Activated CD4-positive, alpha-beta T cell treated with anti-CD3 and anti-CD28 coated beads for 1 hour (primary cell): Measurements from ENCODE around the gene COPS4.
"Not testable (repeated sequence)": the region's sequence is repeated elsewhere in the genome, so short reads cannot be mapped to it uniquely, and the experiment has no call there.

ENCODE experiments used
- DNase-seq: peaks from one replicate; pipeline ENCODE4 v3.0.0-alpha.2; 2020

COPS4 gene

DNA sequence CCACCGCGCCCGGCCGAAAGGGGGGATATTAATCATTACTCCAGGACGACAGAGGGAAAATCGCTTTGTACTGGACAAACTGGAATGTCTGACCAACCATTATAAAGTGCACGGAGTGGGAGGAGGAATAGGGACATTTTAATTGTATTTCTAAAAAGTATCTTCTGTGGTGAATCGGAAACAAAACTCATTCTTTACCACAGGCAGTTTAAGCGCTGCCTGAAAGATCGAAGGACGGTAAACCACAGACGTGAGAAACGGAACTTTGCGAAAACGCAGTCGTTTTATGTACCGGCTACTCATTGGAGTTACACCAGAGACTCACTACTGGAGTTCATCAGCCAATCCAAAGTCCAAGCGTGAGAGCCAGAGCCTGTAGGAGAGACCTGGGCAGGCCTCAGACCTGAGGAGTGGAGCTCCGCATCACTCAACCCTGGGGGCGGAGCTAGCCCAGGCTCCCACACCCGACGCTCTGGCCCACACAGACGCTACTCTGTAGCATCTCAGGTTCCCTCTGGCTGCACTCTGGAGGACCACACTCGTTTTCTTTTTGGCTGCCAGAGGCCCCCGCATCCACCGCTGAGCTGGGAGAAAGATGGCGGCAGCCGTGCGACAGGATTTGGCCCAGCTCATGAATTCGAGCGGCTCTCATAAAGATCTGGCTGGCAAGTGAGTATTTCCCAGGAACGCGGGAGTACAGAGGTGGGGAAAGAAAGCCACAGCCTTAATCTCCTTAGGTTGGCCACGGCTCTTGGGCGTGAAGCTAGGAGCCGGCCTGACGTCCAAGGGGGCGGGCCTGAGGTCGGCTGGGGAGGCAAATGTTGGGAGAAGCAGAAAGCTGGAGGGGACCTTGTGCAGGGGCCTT, at the start of gene COPS4:
Gene COPS4, plus strand, starts transcription at position 554 of the 865 bp plus-strand sequence. Its CDS starts 42 bp downstream, at position 596.
- DNase-seq, result peak; percentile 92

DNA sequence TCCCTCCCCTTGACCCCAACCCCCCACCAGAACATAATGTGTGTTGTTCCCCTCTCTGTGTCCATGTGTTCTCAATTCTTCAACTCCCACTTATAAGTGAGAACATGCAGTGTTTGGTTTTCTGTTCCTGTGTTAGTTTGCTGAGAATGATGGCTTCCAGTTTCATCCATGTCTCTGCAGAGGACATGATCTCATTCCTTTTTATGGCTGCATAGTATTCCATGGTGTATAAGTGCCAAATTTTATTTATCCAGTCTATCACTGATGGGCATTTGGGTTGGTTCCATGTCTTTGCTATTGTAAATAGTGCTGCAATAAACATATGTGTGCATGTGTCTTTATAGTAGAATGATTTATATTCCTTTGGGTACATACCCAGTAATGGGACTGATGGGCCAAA, 47.5 kb upstream of the COPS4 start:
- DNase-seq, result not testable (repeated sequence)

GRCh38 chr4:82988323-82988832, 46.6 kb upstream of the COPS4 start:
- no peak for DNase-seq

GRCh38 chr4:82989575-82990429, 45.2 kb upstream of the COPS4 start:
- DNase-seq, result no peak

DNA sequence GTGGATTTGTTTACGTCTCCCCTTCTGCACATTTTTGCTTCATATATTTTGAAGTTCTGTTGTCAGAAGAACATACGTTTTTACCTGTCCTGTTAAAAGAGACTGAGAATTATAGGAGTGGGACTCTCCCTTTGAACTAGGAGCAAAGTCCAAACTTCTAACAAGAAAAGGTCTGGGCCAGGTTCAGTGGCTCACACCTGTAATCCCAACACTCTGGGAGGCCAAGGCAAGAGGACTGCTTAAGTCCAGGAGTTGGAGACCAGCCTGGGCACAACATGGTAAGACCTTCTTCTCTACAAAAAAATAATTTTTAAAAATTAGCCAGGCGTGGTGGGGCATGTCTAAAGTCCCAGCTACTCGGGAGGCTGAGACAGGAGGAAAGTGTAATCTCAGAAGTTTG, 40.1 kb upstream of the COPS4 start:
- DNase-seq, result no peak

GRCh38 chr4:82998898-82999297, 36.1 kb upstream of the COPS4 start:
- DNase-seq, result no peak

GRCh38 chr4:83002329-83002728, 32.7 kb upstream of the COPS4 start:
- no peak for DNase-seq

DNA sequence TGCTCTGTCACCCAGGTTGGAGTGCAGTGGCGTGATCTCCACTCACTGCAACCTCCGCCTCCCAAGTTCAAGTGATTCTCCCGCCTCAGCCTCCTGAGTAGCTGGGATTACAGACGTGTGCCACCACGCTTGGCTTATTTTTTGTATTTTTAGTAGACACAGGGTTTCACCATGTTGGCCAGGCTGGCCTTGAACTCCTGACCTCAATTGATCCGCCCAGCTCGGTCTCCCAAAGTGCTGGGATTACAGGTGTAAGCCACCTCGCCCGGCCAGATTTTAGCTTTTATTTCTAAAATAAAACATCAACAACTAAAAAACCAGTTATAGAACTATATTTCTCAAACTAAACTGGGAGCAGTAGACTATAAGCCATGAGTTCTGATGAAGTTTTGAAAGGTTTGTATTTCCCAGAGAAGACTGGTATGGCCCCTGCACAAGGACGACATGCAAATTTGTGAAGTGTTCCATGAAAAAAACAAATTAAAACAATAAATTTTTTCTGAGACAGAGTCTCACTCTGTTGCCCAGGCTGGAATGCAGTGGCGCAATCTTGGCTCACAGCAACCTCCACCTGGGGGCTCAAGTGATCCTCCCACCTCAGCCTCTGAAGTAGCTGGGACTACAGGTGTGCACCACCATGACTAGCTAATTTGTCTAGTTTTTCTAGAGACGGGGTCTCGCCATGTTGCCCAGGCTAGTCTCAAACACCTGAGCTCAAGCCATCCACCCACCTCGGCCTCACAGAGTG, 31.8 kb upstream of the COPS4 start:
- DNase-seq, result not testable (repeated sequence)

GRCh38 chr4:83009529-83009928, 25.5 kb upstream of the COPS4 start:
- no peak for DNase-seq

DNA sequence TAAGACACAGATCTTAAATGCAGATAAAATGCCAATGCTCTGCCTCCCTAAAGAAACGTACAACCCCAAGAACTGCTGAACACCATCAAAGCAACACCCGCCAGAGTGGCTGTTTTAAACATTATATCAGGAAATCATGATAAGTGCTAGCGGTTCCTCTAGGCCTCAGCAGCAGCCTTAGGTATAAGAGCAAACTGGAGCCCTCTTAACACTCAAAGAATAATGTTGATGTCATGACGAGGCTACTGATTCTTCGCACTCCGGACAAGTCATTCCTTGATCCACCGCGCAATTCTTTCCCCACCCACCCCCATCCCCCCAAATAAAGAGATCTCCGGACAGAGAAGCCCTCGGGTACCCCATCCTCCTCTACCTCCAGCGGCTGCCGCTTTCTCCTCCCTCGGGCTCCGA, 24.9 kb upstream of the COPS4 start:
- no peak for DNase-seq

GRCh38 chr4:83010522-83011318, 24.3 kb upstream of the COPS4 start, which contains the start of gene LIN54:
Gene LIN54, minus strand, starts transcription at chr4:83010823. Its CDS starts 25,979 bp downstream, at chr4:82984844.
- DNase-seq, result peak; percentile 80

DNA sequence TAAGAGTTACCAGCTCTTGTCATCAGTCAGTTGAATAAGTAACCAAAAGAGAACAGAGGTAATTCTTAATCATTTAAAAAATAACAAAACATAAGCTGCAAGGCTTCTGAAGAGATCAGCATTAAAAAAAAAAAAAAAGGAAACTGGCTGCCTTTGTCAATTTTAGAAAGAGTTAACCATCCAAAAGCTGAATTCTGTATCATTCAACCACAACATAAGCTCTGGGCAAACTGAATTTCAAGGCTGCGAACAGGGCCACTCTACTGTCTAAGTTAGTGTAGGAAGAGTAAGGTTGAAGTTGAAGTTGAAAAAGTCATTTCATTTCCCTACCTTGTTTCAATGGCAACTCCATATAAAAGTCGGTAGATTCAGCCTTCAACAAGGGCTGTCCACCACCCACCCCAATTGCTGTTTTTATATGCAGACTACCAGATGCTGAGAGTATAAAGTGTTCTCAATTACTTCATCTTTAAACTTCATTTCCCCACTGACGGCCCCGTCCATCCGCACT, 23.2 kb upstream of the COPS4 start:
- no peak for DNase-seq

- DNase-seq, result peak; percentile 12
Measured at GRCh38 chr4:83012200-83012686, 22.7 kb upstream of the COPS4 start.

- peak; percentile 96 for DNase-seq
Measured at GRCh38 chr4:83012687-83013419, 22.1 kb upstream of the COPS4 start.

DNA sequence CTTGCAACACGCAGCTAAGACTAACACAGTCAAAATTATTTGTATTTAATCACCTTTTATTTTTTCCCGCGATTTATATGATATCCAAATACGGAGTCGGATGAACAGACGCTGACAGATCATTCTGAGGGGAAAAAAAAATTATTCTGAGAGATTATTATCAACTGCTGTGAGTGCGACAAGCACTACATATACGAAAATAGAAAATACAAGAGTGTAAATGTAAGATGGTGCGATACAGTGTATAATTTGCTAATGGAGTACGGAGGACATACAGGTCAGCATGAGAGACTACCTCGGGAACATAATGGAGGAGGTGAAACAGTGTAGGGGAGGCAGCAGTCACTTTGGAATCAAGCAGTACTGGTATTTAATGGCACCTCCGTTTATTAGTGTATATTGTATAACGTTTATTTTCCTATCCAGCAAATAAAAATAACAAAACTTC, 21.5 kb upstream of the COPS4 start:
- DNase-seq, result no peak

DNA sequence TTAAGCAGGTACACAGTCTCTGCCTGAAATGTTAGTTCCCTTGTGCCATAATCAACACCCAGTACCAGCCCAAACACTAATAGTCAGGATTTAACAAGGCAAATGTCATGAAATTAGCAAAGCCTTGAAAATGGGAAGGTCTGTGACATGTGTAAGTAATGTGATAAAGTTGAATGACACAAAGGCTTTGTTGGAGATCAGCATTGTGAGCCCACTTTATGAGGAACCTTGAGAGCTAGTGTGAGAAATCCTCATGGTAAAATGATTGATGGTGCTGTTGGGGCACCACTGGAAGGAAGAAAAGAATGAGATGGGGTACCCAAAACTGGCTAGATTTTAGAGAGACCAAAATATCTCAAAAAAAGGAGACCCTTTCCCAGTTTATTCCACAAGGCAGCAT, 21.1 kb upstream of the COPS4 start:
- no peak for DNase-seq

- no peak for DNase-seq
Measured at GRCh38 chr4:83019794-83020494, 15.0 kb upstream of the COPS4 start.

DNA sequence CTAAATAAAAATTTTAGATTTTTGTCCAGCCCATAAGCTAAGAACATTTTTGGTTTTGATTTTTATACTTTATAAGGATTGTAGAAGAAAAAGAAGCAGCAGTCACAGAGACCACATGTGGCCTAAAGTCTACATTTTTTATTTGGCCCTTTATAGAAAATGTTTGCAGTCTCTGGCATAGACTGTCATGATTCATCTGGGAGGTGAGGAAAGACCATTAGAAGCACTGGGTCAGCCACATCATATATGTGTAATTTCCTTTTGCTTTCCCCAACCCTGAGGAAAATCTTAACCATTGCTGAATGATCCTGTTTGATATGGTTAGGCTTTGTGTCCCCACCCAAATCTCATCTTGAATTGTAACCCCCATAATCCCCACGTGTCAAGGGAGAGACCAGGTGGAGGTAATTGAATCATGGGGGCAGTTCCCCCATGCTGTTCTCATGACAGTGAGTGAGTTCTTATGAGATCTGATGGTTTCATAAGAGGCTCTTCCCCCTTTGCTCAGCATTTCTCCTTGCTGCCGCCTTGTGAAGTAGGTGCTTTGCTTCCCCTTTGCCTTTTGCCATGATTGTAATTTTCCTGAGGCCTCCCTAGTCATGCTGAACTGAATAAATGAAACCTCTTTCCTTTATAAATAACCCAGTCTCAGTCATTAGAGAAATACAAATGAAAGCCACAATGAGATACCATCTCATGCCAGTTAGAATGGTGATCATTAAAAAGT, 12.1 kb upstream of the COPS4 start:
- no peak for DNase-seq

- not testable (repeated sequence) for DNase-seq
Measured at GRCh38 chr4:83023599-83023998, 11.4 kb upstream of the COPS4 start.
